Ammon's horn (tissue), 1 donor: ENCODE data around the gene CNTNAP2.
A peak's percentile ranks its signal among the peaks of the same experiment; 100 is the strongest.

Source experiments
- DNase-seq: peaks from one replicate; pipeline ENCODE4 v3.0.0-alpha.2; 2016; ENCODE audit warnings: low spot score

Gene CNTNAP2

DNA sequence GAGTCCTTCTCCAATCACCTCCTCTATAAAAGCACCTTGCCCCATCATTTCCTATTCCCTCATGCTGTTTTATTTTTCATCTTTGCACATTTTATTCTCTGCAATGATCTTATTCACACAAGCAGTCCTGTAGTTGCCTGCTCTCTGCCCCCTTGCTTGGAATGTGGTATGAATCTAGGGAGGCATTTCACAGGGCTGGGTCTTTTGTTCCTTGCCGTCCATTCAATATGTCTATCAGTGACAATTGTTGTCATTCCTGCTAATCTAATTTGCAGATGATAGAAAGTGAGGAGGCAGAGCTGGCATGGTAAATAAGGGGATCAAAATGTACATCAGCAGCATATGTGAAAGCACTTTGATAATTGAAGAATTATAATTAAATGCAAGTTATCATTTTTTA, 2227.8 kb downstream of the CNTNAP2 start:
- DNase-seq: no peak

DNA sequence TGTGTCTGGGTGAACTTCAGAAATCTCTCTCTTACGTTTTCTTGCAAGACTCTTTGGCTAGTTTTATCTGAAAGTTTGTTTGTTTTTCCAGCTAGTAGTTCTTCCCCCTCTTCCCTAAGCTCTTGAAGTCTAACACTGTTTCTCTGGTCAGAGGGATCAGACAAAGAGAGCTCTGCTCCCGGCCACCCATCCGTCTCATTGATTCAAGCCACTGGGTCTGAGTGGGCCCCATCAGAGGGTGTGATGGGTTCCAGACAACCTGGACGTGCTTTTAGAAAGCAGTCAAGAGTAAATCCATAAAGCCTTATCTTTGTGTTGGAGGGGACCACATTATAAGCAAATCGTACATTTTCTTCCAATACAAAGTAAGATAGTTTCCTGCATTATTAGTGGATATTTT, 2231.4 kb downstream of the CNTNAP2 start:
- DNase-seq: no peak

DNA sequence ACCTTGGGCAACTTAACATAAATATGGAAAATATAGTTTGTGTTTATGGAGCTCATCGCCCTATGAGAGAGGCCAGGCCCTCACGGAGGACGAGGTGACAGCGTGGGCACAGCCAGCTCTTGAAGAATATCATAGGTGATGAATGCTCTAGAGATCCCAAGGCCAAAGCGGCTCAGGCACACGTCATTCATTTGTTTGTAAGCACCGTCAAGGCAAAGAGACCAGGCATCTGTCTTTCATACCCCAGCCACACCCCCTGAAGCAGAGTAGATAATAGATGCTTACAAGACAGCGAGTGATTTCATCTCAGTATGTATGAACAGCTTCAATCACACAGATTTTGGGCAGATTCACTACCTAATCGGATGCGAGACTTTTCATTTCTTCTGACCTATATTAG, 2231.9 kb downstream of the CNTNAP2 start:
- DNase-seq: no peak

DNA sequence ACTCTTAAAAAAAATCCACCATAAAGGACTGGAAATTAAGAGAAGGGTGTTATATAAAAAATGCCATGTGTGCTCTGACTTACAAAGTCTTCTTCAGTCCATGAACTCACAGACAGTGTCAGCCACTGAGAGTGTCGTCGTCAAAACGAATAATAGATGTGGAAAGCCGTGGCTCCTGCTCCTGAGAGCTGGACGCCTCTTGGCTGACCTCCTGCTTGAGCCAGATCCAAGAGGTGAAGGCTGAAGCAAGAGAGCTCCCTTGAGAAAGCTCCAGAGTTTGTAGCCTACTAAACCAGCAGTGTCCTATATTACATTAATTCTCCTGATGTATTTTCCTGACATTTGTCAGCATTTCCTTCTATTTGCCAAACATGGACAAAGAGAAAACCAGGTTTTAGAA, 2239.7 kb downstream of the CNTNAP2 start:
- peak; percentile 17 for DNase-seq

DNA sequence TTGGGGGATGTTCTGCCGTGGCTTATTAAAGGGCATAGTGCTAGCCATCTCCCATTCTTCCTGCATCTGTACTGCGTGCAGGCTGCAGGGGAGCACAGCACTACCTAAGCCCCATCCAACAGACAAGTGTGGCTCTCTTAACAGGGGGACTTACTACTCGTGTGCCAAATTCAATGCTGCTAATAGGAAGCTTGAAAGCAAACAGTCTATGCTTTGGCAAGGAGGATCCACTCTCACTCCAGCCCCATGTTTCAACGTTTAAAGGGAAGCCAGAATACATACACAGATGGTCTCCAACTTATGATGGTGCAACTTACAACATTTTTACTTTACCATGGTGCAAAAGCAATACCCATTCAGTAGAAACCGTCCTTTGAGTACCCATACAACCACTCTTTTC, 2245.9 kb downstream of the CNTNAP2 start:
- no peak for DNase-seq

DNA sequence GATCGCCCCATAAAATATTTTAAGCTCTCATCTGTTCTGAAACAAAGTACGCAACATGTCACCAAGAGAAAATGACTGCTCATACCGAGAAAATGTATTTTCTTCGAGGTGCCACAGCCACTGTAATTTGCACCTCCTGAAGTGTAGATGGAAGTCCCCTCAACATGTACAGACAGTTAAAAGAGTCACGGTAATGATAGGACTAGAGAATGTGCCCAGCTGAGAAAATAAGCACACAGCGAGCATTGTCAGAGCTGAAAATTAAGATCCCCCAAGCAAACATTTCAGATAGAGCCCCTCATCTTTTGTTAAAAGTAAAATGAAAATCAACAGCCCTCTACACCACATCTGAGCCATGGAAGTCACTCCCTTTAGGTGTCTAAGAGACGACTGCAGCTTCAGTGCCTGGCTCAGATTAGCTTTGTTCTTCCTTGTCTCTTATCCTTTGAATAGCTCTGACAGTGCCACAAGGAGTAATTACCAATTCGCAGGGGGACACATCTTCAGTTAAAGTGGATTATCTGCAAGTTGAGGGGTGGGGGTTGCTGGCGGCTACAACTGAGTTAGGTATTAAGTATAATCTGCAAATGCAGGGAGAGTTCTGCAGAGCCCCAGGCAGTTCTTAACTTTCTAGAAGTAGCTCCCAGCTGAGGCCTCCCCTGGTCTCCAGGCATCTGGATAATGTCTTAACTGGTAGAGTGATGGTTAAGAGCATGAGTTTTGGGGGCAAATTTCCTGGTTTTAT, 2251.3 kb downstream of the CNTNAP2 start:
- no peak for DNase-seq

DNA sequence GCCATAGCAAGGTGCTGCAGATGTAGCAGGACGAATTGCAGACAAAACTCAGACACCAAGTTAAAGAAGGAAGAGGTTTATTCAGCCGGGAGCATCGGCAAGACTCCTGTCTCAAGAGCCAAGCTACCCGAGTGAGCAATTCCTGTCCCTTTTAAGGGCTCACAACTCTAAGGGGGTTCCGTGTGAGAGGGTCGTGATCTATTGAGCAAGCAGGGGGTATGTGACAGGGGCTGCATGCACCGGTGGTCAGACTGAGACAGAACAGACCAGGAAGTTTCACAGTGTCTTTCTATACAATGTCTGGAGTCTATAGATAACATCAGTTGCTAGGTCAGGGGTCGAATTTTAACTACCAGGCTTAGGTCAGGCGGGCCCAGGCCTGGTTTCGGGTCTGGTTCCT, 2252.0 kb downstream of the CNTNAP2 start:
- DNase-seq: no peak

DNA sequence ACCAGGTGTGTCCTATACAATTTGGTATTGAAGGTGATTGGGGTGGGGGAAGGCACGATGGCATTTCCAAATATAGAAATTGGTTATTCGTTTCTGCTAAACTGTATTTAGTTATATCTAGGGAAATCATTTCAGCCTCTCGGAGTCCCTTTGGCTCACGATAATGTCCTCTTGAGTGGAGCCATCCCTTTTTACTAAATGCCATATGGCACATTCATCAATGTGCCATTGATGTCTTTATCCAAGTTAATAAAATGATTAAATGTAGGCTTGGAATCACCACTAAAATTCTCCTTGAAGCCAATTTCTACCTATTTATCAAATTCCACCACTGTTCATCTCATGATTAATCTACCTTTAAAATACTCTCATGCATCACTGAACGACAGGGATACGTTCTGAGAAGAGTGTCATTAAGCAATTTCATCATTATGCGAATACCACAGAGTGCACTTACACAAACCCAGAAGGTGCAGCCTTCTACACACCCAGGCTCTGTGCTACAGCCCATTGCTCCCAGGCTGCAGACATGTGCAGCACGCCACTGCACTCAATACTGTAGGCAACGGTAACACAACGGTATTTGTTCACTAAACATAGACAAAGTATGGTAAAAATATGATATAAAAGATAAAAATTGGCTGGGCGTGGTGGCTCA, 2254.8 kb downstream of the CNTNAP2 start:
- no peak for DNase-seq

DNA sequence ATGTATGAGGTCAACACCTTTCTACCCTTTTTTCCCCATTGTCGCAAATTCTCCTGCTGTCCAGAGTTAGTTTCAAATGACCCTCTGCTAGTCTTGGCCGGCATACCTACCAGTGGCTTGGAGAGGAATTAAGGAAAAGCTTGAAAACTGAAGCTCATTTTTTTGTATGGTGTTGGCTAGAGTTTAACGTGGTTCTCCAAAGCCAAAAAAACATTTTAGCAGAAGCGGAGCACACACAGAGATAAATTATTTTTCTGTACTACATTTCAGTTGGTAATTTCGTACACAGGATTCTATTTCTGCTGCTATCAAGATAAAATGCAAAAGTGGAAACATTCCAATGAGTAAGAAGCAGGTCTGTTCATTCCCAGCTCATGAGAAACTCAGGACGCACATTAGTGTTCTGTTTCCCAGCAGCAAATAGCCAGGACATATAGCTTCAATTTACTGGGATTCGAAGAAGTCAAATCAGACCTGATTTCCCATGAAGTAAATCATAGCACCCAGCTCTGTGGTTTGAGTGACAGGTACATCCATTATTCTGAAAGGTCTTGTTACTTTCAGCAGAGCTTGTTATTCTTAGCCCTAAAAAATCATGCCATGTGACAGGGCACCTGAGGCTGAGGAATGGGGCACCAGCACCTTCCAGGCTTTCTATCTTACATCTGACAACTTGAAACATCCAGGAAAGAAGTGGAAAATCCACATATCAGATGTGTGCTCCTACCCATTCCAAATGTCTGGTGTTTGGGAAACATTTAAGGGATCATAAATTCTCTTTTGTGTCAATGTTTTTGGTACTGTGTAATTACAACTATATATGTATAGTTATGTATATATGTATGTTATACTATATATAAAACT, 2258.0 kb downstream of the CNTNAP2 start:
- no peak for DNase-seq

DNA sequence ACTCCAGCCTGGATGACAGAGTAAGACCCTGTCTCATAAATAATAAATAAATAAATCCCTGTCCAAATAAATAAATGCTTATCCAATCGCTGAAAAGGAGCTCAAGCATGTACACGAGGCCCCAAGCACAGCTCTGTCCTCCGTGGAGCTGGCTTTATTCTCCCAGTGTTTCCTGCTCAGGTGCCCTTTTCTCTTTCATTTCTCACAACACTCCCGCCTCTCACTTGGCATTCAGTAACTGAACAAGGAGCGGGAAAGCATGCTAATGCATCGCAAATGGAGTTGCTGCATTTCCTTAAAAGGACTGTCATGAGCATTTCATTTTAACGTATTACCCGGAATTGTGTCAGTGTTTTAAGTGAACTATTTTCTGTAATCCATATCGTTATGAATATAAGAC, 2263.1 kb downstream of the CNTNAP2 start:
- DNase-seq: no peak

DNA sequence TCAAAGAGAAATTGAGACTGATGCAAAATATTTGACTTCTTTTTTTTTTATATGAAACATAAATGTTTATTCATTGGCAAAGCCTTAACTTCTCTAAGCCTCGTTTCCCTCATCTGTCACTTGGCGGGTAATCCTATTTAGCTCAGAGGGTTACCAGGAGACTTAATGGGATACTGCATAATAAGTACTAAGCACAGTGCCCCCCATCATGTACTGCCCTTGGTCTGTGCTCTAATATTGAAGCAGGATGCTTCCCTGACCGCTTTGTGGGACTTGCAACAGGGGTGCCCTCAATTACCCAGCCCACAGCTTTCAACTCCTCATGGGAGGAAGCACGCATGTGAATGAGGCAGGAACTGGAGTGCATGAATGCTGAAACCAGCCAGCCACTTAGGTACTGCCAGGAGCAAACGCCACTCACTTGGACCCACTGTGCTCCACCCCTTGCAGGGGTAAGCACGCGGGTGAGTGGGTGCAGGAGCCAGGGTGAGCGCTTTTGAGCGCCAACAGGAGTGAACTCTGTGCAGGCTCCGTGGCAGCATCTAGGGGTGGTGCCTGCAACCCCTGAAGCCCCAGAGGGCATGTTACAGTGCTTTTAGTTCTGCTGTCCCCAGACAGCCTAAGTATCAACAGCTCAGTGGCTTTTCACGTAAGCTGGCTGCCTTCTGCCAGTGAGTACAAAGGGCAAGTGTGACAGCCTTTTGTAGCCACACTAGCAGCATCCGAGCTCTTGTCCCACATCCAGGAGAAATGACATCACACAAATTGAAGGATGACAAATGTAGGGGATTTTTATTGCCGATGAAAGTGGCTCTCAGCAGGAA, 2264.2 kb downstream of the CNTNAP2 start:
- no peak for DNase-seq

DNA sequence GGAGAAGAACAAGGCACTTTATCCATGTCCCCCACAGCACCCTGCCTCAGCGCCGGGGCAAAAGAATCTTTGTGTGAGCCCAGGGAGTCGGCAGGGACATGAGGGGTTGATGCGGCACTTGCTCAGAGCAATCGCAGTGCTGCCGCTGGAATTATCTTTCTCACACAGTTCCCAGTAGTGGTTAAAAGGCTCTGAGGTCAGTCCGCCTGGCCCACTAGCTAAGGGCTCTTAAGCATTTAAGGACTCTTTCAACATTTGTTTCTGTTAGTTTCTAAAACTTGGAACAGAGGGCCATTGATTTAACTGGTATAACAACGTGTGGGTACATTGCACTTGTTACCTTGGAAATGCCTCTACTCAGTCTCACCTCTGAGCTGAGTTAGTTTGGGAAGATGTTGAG, 2266.0 kb downstream of the CNTNAP2 start:
- DNase-seq: no peak

DNA sequence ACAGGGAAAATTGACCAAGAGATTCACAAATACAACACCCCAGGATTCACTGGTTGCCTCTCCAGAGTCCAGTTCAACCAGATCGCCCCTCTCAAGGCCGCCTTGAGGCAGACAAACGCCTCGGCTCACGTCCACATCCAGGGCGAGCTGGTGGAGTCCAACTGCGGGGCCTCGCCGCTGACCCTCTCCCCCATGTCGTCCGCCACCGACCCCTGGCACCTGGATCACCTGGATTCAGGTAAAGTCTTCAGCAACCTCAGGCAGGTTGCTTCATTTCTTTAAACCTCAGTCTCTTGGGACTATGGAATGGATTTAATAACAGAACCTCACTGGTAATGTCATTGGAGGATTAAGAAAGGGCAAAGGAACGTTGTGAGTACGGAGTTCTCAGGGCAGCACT, 2267.1 kb downstream of the CNTNAP2 start:
- no peak for DNase-seq

DNA sequence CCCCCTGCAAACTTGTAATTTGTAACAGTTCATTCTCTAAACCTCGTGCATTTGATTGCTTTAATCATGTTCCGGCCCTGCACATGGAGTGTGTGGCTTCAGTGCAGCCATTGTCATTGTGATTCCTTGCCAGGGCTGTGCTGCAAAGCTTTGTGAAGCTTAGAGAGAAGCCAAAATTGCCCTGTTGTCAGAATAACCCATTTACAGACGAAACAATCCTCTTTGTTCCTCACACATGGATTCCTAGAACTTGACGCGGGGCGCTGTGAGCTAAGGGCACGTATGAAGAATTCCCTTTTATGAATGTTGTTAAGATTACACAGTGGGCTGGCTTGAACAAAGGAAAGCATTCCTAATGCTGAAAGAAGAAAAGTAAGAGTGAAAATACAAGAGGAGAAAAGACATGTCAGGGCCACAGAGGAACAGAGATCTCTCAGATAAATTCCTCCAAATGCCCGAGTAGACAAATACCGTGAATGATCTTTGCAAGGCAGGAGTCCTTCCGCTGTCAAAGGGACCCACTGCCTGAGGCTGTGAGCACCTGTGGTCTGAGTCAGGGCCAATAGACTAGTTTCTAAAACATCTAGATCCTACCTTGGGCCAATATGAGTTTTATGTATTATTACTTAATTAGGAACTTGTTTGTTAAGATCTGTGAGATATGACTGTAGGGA, 2268.5 kb downstream of the CNTNAP2 start:
- DNase-seq: peak; percentile 90

DNA sequence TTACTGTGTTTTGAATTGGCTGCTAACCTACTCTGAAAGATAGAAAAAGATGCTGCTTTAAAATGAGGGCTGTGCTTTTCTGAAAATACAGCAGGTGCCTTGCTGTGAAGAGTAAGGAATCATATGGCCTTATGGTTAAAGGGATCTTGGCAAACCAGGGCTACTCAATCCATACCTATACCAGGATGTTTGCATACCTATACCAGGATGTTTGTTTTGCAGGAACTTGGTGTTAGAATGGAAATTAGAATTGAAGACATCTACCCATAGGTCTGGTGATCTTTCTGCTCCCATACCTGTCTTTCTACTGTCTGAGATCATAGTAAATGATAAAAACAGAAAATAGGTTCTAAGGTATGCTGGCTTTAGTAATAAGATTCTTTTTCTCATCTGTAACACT, 2273.8 kb downstream of the CNTNAP2 start:
- DNase-seq: no peak

DNA sequence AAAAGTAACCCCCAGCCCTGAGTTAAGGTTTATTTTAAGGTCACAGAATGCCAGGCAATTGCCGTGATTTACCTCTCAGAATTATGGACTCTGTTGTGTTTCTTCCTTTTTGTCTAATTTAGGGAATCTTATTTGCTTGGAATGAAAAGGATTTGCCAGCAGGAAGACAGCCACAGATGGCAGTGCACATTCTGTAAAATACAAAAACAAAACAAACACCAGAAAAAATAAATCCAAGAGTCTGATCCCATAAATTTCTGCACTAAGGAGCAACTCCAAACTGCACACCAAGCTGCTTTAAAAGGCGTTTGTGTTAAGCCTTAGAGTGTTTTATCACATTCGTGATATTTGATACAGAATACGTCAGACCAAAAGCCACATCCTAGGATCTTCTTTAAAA, 2275.0 kb downstream of the CNTNAP2 start:
- DNase-seq: no peak

DNA sequence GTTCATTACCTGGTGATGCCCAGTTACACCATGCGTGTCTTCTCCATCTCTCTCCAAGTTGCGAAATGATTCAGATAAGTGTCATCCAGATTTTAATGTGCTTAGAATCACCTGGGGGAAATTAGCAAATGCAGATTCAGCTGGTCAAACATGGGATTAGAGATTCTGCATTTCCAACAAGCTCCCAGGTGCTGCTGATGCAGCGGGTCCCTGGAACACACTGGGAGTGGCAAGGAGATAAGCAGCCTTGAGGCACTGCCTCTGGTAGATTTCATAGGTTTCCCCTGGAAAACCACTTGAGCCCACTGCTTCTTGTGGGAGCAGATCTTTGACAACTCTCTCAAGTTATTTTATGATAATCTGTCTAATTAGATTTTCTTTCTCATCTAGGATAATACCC, 2278.0 kb downstream of the CNTNAP2 start:
- DNase-seq: no peak

DNA sequence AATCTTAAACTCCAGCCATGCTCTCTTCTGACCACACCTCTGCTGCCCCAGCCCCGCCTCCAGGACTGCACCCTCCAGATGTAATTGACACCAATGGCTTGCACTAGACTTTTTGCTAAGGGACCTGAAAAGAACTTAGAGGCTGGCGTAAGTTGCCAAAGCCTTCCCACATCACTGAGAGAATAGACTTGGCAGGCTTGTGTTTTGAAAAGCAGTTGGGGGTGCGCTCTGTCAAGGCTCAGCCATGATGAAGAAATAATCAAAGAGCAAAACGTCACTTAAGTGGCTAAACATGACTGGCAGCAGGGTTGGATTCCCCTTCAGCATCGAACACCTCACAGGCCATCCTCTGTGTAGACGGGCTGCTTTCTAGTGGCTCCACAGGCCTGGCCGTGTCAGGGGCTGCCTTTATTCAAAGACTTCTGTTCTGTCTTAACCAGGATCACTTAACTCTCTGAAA, 2278.8 kb downstream of the CNTNAP2 start:
- peak; percentile 31 for DNase-seq

DNA sequence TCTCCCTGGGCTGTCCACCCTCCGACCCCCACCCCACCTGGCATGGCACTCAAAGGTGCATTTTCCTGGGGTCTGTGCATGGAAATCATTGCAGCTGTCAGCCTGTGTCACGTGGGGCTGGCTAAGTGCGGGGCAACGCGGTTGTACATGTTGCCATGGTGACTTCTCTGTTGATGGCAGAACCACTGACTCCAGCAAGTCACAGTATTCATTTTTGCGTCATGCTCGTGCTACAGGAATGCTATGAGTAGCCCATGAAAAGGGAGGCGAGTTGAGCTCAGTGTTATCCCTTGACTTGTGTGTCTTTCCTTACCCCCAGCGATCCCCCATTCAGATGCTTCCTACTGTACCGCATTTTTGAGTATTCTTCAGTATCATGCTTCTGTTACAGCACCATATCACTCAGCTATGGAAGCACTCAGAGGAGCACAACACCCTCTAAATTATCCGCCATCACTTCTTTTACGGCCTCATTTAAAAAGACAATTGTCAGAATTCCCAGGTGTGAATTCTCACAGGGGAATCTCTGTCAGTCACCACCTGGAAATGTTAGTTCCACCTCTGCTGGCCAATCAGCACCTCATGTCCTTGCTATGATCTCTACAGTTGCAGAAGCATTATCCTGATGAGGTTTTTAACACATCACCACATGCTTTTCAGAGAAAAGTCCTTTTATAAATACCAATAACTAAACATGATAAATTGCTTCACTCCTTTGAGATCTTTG, 2279.6 kb downstream of the CNTNAP2 start:
- peak; percentile 67 for DNase-seq

DNA sequence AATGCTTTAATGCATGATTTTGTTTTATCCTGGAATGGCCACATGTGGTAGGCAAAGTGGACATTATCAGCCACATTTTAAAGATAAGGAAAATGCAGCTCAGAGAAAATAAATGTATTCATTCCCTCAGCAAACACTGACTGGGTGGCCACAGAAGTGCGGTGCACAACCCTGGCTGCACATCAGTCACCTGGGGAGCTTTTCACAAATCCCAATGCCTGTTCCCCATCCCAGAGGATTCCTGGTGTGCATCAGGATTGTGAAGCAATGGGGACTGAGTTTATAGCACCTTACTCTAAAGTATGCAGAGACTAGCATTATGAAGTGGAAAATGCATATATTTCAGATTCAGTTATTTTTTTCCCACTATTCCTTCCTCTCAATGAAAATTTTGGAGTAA, 2280.5 kb downstream of the CNTNAP2 start:
- DNase-seq: no peak

DNA sequence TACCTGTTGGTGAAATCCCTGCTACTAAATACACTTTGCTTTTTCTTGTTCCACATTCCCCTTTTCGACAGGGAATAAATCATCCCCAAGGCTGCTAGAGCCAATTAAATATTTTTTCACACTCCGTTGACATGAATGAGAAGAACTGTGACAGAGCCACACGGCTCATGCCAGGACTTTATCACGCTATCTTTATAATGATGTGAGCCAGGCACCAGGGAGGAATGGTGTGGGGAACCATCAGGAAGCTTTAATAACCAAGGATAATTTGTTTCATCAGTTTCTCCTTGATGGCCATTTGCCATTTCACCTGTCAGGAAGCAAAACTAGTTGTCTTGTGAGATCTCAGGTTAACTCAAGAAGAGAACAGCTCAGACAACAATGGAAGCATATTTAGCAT, 2280.9 kb downstream of the CNTNAP2 start:
- DNase-seq: no peak
